Psoas muscle (tissue), 8 donors: ENCODE results near the gene COX17. TPM values are rescaled to one million over a fixed set of nuclear protein-coding genes. Genes with fewer than 3 reads are reported as not detected.

Source experiments
- ATAC-seq, 4 donors: fragments of 200-7000 bp; cut with Tn5 transposase; one replicate each; pipeline ENCODE4 v1.9.1; 2020; ENCODE audit warnings: moderate library complexity in 3 of 4, mild to moderate bottlenecking in 2 of 4
- DNase-seq, 2 donors: peaks; one replicate each; pipeline ENCODE4 v3.0.0-alpha.2; 2020
- H3K27ac ChIP-seq: fragments of 200-600 bp; one replicate; pipeline ENCODE4 v1.8.0; 2022
- H3K27me3 ChIP-seq, 3 donors: fragments of 200-600 bp in 1 of 3; one replicate each; pipeline versions ENCODE4 v1.6.1 to v1.8.0; 2013 to 2022; ENCODE audit warnings: low read length in 2 of 3, mild to moderate bottlenecking in 2 of 3, moderate library complexity in 1 of 3; ENCODE audit not compliant: insufficient read depth in 3 of 3
- H3K36me3 ChIP-seq, 2 donors: fragments of 200-600 bp in 1 of 2; one replicate each; pipeline versions ENCODE4 v1.6.1 to v1.8.0; 2013 to 2022; ENCODE audit warnings: low read depth in 1 of 2, mild to moderate bottlenecking in 1 of 2, moderate library complexity in 1 of 2; ENCODE audit not compliant: insufficient read depth in 1 of 2
- H3K4me1 ChIP-seq: fragments of 200-600 bp; one replicate; pipeline ENCODE4 v1.8.0; 2022
- H3K4me3 ChIP-seq: fragments of 200-600 bp; one replicate; pipeline ENCODE4 v1.8.0; 2022; ENCODE audit warnings: mild to moderate bottlenecking
- H3K9me3 ChIP-seq: fragments of 200-600 bp; one replicate; pipeline ENCODE4 v1.8.0; 2022
- CTCF ChIP-seq: fragments of 200-600 bp; IDR thresholded peaks from one replicate; pipeline ENCODE4 v1.8.0; 2022; ENCODE audit warnings: antibody characterized with exemption
- WGBS, 3 donors: extraction: QIAGEN DNeasy Blood & Tissue Kit; methylation state at CpG; one replicate each; pipeline versions ENCODE4 v1.1.6 to v1.1.7; 2013; 5-methylcytosine and 5-hydroxymethylcytosine counted together
- intact Hi-C, 2 donors: fragments of 100-400 bp; cut with DNase I; formaldehyde crosslinking; loops; one replicate each; pipeline versions ENCODE4 v1.11.0 to v1.14.2; 2022
- polyA plus RNA-seq, 3 donors: library from polyadenylated mRNA; stranded (reverse); fragments of 200-250 nt; gene quantifications; one replicate each; pipeline ENCODE4 v1.2.3, GENCODE V29; 2013
- total RNA-seq, 4 donors: library from RNA; stranded (reverse); fragmentation: NEBNext Ultra II Directional in 2 of 4; extraction: Animal tissue kit (Norgen Biotek cat#: 25700) in 2 of 4; gene quantifications; one replicate each; pipeline versions ENCODE4 v1.2.1 to v1.2.4, GENCODE V29; 2021 to 2023
- donor health status: healthy with polysubstance abuse.
- donor health status: DM: no; HTN: no; CAD: no; lungs with moderate emphysema.
- donor health status: Bipolar disorder and iron deficiency.
- donor health status: healthy.
- donor health status: DM: yes; HTN: yes; CAD: no.
- donor health status: DM: no; HTN: no; CAD: no.
- donor health status: DM: no; HTN: no; CAD: no.
- donor health status: DM: yes; HTN: yes; CAD: no.

Gene COX17
- total and polyA plus RNA-seq, 7 donors: 89.5 to 330 (median 166) TPM

- no peaks in the 10 kb centered on the region for H3K36me3 ChIP-seq
- no peak overlapping the region for H3K4me3 ChIP-seq
- intact Hi-C loops: no loop called here
- DNase-seq (no peak), ATAC-seq (no peak)
- H3K27me3 ChIP-seq: no peaks in the 10 kb centered on the region
- H3K27ac ChIP-seq: no peak overlapping the region
- H3K9me3 ChIP-seq: no peaks in the 10 kb centered on the region
- 87 to 91% (median 90%) methylated on average over 22 of the region's 22 CpGs for WGBS, 3 donors
- no peak for TF ChIP-seq CTCF
- peaks cover 12% of the 10 kb centered on the region for H3K4me1 ChIP-seq
Measured at GRCh38 chr3:119700920-119701734, 23.9 kb upstream of the COX17 start.

- H3K9me3 ChIP-seq: no peaks in the 10 kb centered on the region
- ATAC-seq (no peak), DNase-seq (no peak)
- no peak overlapping the region for H3K27ac ChIP-seq
- no peaks in the 10 kb centered on the region for H3K27me3 ChIP-seq
- H3K4me3 ChIP-seq: no peak overlapping the region
- intact Hi-C loops: no loop called here
- WGBS, 3 donors: 85 to 86% (median 85%) methylated on average over 4 of the region's 4 CpGs
- TF ChIP-seq CTCF: no peak
- H3K36me3 ChIP-seq: no peaks in the 10 kb centered on the region
- H3K4me1 ChIP-seq: peaks cover 12% of the 10 kb centered on the region
Measured at GRCh38 chr3:119700269-119700919, 23.2 kb upstream of the COX17 start.

GRCh38 chr3:119697394-119697793 lies 20.2 kb upstream of the COX17 start:
- no peak for DNase-seq
- ATAC-seq: no peak
- no peaks in the 10 kb centered on the region for H3K27me3 ChIP-seq

GRCh38 chr3:119695480-119695879 lies 18.3 kb upstream of the COX17 start:
- Histone ChIP-seq H3K36me3 (no peaks in the 10 kb centered on the region), H3K4me3 (no peak overlapping the region), H3K9me3 (no peaks in the 10 kb centered on the region), H3K27me3 (no peaks in the 10 kb centered on the region), H3K27ac (no peak overlapping the region), H3K4me1 (no peaks in the 10 kb centered on the region)
- TF ChIP-seq CTCF: no peak
- WGBS, 3 donors: 88 to 100% (median 94%) methylated on average over 2 of the region's 2 CpGs
- DNase-seq (no peak), ATAC-seq (no peak)
- intact Hi-C loops: no loop called here

More at GRCh38 chr3:119697394-119697793, 20.2 kb upstream of the COX17 start:
- no peaks in the 10 kb centered on the region for H3K36me3 ChIP-seq
- intact Hi-C loops: no loop called here
- H3K27ac ChIP-seq: no peak overlapping the region
- no peak for TF ChIP-seq CTCF
- 73 to 84% (median 76%) methylated on average over 5 of the region's 5 CpGs for WGBS, 3 donors
- peaks cover 2% of the 10 kb centered on the region for H3K4me1 ChIP-seq
- H3K9me3 ChIP-seq: no peaks in the 10 kb centered on the region
- no peak overlapping the region for H3K4me3 ChIP-seq
